Measurements from ENCODE around the gene CAPN11. TPM values are rescaled to one million over a fixed set of nuclear protein-coding genes. Genes with fewer than 3 reads are reported as not detected.

The CAPN11 gene
- total and polyA plus RNA-seq, 2 of the 4 experiments (the other 2 are of a cell fraction), result not detected

- H3K27me3 ChIP-seq (ENCODE audit: control insufficient read depth, insufficient read depth, low read length), result no peaks in the 10 kb centered on the region
- H3K27ac ChIP-seq (ENCODE audit: insufficient read depth, low read length), result no peak overlapping the region; the same call in 1 of the 2 replicates
- no peak overlapping the region for H3K56ac ChIP-seq (ENCODE audit: extremely low read depth, insufficient read depth, low read length)
- no peak overlapping the region for H4K8ac ChIP-seq (ENCODE audit: low read depth in 2 of 2, low read length in 2 of 2)
- H3K4me1 ChIP-seq (ENCODE audit: control insufficient read depth, insufficient read depth, low read length), result peaks cover 16% of the 10 kb centered on the region
- H2AFZ ChIP-seq (replicated peaks; ENCODE audit: low read length, poor library complexity), result peak overlapping the region; percentile 89
- H3K4me2 ChIP-seq (ENCODE audit: low read depth, low read length), result peak overlapping the region; percentile 90
- H3K18ac ChIP-seq (ENCODE audit: low read depth, low read length), result no peak overlapping the region
- no peak overlapping the region for H2BK5ac ChIP-seq (ENCODE audit: low read depth, low read length, poor library complexity, severe bottlenecking)
- in situ Hi-C loops (cut with MboI; ENCODE audit: low sequenced_read_pairs) (no loop called here), intact Hi-C loops (cut with micrococcal nuclease) (no loop called here), dilution Hi-C loops (cut with HindIII; ENCODE audit: low sequenced_read_pairs, unreplicated experiment) (no loop called here)
- no peaks in the 10 kb centered on the region for H3K9me3 ChIP-seq (ENCODE audit: control insufficient read depth, insufficient read depth, low read length)
- no peak overlapping the region for H3K14ac ChIP-seq (replicated peaks; ENCODE audit: low read depth, low read length)
- H2BK20ac ChIP-seq (ENCODE audit: low read depth, low read length), result no peak overlapping the region
- DNase-seq, result peak; percentile 8
- 60% methylated on average over 2 of the region's 18 CpGs; no CpG with 5 or more reads in 1 of the 2 experiments for WGBS, 2 experiments (ENCODE audit: extremely low coverage in 2 of 2, insufficient read length in 1 of 2)
- no peak overlapping the region for H2BK120ac ChIP-seq (ENCODE audit: low read depth, low read length)
- TF ChIP-seq POLR2A (IDR thresholded peaks at IDR 0.05; ENCODE audit: low read depth, low read length), result no peak
- no peak for TF ChIP-seq RAD21 (IDR thresholded peaks at IDR 0.05; ENCODE audit: low read length)
- no peak for TF ChIP-seq CHD1 (IDR thresholded peaks at IDR 0.05; ENCODE audit: low read depth, low read length)
- TF ChIP-seq FOS (IDR thresholded peaks at IDR 0.05; ENCODE audit: low read depth, low read length), result no peak
- TF ChIP-seq NFE2L2 (IDR thresholded peaks at IDR 0.05; ENCODE audit: low read depth, low read length), result no peak
- no peak for TF ChIP-seq RCOR1 (IDR thresholded peaks at IDR 0.05; ENCODE audit: insufficient replicate concordance, low read length)
- no peak for TF ChIP-seq CEBPB (IDR thresholded peaks at IDR 0.05; ENCODE audit: low read depth, low read length)
- H2AK9ac ChIP-seq (replicated peaks; ENCODE audit: low read depth, low read length, poor library complexity), result peak overlapping the region; percentile 60
- no peaks in the 10 kb centered on the region for H3K36me3 ChIP-seq (ENCODE audit: control insufficient read depth, insufficient read depth, low read length)
- peaks cover 4% of the 10 kb centered on the region; the same call in 1 of the 2 replicates for H3K9me1 ChIP-seq (ENCODE audit: insufficient read depth, low read length)
- peak; percentile 4; the same call in 1 of the 2 replicates for ATAC-seq (ENCODE audit: low read depth)
- peak overlapping the region; percentile 65; the same call in 1 of the 2 replicates for H3K23ac ChIP-seq (ENCODE audit: low read depth, low read length)
- H2BK15ac ChIP-seq (ENCODE audit: low read depth, low read length), result no peak overlapping the region
- H3K4me3 ChIP-seq (ENCODE audit: insufficient read depth, low read depth, low read length), result peak overlapping the region; percentile 73
- CTCF ChIA-PET, result interaction anchor here (0.6 to 4.1 kb wide), 3 partner anchors 10 to 51 kb away, joined by 3 to 20 read pairs (median 3); no protein-coding TSS in a partner anchor
- POLR2A ChIA-PET (ENCODE audit: unreplicated experiment), result no interaction called here
- H4K20me1 ChIP-seq (ENCODE audit: insufficient read depth, low read length), result no peaks in the 10 kb centered on the region
- H4K91ac ChIP-seq (ENCODE audit: insufficient read depth, low read depth, low read length), result no peak overlapping the region
- no TSS peak for BruUV-seq (replicated peaks)
- peak overlapping the region; percentile 18; the same call in 1 of the 2 replicates for H3K9ac ChIP-seq (ENCODE audit: low read depth, low read length)
- H3K79me1 ChIP-seq (ENCODE audit: low read depth in 1 of 2, low read length in 2 of 2), result peaks cover 0 to 8% of the 10 kb centered on the region in 2 experiments; a peak in 1 of 4 replicates
- H4K5ac ChIP-seq (ENCODE audit: low read depth, low read length), result no peak overlapping the region
- no peak overlapping the region for H3K4ac ChIP-seq (ENCODE audit: low read depth, low read length)
- no peak overlapping the region for H2AK5ac ChIP-seq (ENCODE audit: low read depth, low read length)
Measured at GRCh38 chr6:44224029-44224964, 65.7 kb downstream of the CAPN11 start.
